ENCODE data around the gene LDAH.

GRCh38 chr2:20684581-20685063 lies 138.3 kb downstream of the LDAH start:
- TF ChIP-seq EZH2phosphoT487 (IDR thresholded peaks at IDR 0.05; ENCODE audit: insufficient read depth, low read depth) (no peak), EZH2 (IDR thresholded peaks at IDR 0.05; ENCODE audit: insufficient read depth, poor library complexity, severe bottlenecking) (no peak)

Measured in GM23248 (cell line).